Prostate gland (tissue), 2 donors: ENCODE measurements around the gene ADK.

Experiments
- CTCF ChIP-seq, 4 experiments: fragments of 200-600 bp in 2 of 4; fragments of 450-650 bp in 2 of 4; sonication (generic) in 2 of 4; IDR thresholded peaks; 1 replicate in 3 of 4; 2 replicates in 1 of 4; pipeline ENCODE4 v1.5.1; 2016 to 2019; ENCODE audit warnings: antibody characterized with exemption in 4 of 4, mild to moderate bottlenecking in 2 of 4, moderate library complexity in 2 of 4
- POLR2A ChIP-seq: fragments of 450-650 bp; IDR thresholded peaks from one replicate; pipeline ENCODE4 v1.6.1; 2016; ENCODE audit warnings: antibody characterized with exemption, mild to moderate bottlenecking
- POLR2AphosphoS5 ChIP-seq: sonication (generic); formaldehyde crosslinking; IDR thresholded peaks from one replicate; pipeline ENCODE4 v1.6.1; 2017; ENCODE audit warnings: antibody characterized with exemption

- TF ChIP-seq CTCF (IDR thresholded peaks at IDR 0.05) (no peak), POLR2A (no peak), POLR2AphosphoS5 (no peak)
Measured at GRCh38 chr10:74293686-74294371, 142.8 kb downstream of the ADK start.
